ENCODE data around the gene LBH.

DNA sequence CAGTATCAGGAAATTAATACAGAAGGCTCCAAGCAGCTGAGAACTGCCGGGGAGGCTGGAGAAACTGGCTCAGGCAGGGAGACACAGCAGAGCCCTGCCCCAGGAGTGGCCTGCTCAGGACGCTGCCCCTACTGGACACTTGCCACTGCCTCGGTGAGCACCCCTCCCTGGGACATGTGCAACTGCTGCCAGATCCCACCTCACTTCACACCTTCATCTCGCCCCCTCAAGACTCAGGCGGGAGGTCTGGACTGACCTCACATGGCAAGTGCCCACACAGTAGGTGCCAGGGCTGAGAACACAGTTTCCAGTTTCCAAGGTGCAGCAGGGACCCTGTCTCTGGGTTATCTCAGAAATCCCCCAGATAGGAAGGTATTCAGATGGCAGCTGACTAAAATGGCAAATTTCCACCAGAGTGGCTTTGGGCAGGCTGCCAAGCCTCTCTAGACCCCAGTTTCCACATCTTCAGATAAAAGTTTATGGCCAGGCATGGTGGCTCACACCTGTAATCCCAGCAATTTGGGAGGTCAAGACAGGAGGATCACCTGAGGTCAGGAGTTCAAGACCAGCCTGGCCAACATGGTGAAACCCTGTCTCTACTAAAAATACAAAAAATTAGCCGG lies 33.7 kb upstream of the LBH start:
- TF ChIP-seq, protein P1, sequence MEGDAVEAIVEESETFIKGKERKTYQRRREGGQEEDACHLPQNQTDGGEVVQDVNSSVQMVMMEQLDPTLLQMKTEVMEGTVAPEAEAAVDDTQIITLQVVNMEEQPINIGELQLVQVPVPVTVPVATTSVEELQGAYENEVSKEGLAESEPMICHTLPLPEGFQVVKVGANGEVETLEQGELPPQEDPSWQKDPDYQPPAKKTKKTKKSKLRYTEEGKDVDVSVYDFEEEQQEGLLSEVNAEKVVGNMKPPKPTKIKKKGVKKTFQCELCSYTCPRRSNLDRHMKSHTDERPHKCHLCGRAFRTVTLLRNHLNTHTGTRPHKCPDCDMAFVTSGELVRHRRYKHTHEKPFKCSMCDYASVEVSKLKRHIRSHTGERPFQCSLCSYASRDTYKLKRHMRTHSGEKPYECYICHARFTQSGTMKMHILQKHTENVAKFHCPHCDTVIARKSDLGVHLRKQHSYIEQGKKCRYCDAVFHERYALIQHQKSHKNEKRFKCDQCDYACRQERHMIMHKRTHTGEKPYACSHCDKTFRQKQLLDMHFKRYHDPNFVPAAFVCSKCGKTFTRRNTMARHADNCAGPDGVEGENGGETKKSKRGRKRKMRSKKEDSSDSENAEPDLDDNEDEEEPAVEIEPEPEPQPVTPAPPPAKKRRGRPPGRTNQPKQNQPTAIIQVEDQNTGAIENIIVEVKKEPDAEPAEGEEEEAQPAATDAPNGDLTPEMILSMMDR (IDR thresholded peaks at IDR 0.05 in 8 of 11, conservative IDR thresholded peaks at IDR 0.05 in 3 of 11): no peak
- no peak for TF ChIP-seq POLR2A (IDR thresholded peaks at IDR 0.05)
